NK-92 (cell line): Measurements from ENCODE around the gene IGSF3.

ENCODE experiments used
- DNase-seq: peaks from one replicate; lab custom pipeline; 2025; ENCODE audit not compliant: unreplicated experiment; lab: John Stamatoyannopoulos, UW

IGSF3 gene

DNA sequence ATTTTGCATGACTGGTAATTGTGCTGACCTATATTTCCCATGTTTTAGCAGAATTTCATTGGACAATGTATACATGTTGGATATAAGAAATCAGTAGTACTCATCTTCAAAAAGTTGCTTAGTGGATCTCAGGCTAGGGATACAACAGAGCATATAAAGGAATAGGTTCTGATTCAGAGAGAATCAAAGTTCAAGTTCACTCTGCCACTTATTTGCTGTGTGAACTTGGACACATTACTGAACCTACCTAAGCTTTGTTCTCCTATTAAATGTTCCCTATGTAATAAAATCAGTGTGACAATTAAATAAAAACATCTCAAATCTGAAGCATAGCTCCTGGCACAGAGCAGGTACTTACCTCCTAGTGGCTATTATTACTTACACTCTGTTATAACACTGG is 106.0 kb downstream of the IGSF3 start:
- no peak for DNase-seq

- DNase-seq = no peak
Measured at GRCh38 chr1:116560704-116561490, 106.6 kb downstream of the IGSF3 start.

- DNase-seq = no peak
Measured at GRCh38 chr1:116559304-116559761, 108.2 kb downstream of the IGSF3 start.

GRCh38 chr1:116558571-116558970 is 109.0 kb downstream of the IGSF3 start:
- no peak for DNase-seq

DNA sequence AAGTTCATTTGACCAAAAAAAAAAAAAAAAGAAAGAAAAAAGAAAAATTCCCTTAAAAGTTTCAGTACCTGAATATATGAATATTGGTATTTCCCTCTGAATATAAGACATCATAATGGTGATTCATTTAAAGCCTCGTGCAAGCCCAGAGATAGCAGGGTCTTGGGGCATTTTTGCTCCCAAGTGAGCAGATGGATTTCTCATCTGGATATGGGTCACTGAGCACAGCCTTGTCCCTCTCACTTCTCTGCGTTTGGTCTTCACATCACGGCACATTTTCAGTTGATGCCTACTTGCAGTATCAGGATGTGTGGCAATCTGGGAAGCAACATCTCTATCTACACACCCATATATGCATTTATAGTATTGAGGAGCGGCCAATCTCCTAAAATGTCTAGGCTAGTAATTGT is 109.4 kb downstream of the IGSF3 start:
- DNase-seq = no peak

- DNase-seq = no peak
Measured at GRCh38 chr1:116557323-116557878, 110.1 kb downstream of the IGSF3 start.

GRCh38 chr1:116556289-116557006 is 111.1 kb downstream of the IGSF3 start:
- DNase-seq = no peak

GRCh38 chr1:116554924-116555323 is 112.6 kb downstream of the IGSF3 start:
- no peak for DNase-seq

GRCh38 chr1:116553386-116554115 is 114.0 kb downstream of the IGSF3 start:
- no peak for DNase-seq

GRCh38 chr1:116546354-116546977 is 121.1 kb downstream of the IGSF3 start:
- DNase-seq = no peak

DNA sequence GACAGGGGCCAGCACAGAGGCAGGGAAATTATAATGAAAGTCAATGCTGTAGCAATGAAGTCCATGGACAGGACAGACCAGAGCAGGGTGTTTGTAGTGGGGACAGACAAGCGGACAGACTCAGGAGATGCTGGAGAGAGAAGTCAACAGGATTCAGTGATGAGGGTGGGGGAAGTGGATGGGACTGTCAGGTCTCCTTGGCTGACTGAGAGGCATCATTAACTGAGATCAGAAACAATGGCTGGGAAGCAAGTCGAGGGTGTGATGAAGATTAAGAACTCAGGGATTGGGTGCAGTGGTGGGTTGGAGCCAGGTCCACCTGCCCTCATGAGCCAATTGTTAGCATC is 122.2 kb downstream of the IGSF3 start:
- DNase-seq = no peak

GRCh38 chr1:116544588-116545358 is 122.8 kb downstream of the IGSF3 start:
- no peak for DNase-seq

- DNase-seq = no peak
Measured at GRCh38 chr1:116540088-116540487, 127.4 kb downstream of the IGSF3 start.

DNA sequence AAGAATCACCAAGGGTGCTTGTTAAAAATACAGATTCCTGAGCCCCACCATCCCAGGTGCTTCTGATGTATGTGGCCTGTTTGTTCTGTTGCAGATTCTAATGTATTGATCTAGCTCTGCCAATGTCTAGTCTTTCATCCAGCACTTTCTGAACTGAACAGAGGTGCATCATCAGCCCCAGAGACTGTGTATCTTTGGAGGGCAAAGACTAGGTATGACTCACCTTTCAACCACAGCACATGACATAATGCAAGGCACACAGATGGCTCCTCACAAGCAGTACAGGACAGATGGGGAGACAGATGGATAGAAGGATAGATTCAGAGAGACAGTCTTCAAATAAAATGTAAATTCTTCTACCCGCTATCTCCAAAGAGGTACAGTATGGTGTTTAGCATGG is 129.0 kb downstream of the IGSF3 start:
- DNase-seq = no peak

DNA sequence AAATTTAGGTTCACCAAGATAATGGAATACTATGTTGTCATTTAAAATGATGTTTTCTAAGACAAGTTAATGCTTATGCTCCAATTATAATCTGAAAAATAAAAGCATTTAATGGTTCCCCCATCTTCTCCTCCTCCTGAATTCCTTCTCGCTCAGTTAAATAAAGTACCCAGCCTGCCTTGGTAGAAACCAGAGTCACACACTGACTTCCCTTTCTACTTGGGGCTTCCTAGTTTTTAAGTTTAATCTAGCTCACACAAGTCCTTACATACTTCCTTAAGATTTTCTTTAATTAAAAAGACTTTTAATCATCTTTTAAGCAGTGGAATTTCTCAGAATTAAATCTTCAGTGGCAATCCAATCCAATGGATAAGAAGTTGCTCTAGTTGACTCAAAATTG is 129.6 kb downstream of the IGSF3 start:
- no peak for DNase-seq

DNA sequence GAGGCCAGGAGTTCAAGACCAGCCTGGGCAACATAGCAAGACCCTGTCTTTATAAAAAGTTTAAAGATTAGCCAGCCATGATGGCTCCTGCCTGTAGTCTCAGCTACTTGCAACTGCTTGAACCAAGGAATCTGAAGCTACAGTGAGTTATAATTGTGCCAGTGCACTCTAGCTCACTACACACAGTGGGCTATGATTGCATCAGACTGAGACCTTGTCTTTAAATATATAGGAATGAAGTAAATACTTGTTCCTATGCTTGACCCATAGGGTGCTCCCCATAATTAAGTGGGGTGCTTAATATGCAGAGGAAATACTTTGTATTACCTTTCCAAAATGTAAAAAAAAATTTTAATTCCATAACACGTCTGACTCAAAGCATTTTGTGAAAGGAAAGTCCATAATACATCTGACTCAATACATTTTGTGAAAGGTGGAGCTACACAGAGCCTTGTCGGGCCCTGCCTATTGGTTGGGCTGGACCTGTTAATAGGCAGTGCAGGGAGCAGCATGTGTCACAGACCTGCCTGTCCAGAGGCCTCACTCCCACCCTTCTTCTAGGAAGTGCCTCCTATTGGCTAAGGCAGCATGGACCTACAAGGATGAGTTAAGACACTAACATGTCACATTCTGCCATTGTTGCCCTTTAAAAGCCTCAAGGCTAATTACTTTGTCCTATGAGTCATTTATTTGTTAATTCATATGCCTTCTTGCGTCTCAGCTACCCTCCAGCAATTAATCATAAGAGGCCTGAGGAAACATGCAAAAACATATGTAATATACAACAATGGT is 130.3 kb downstream of the IGSF3 start:
- no peak for DNase-seq

GRCh38 chr1:116534014-116534739 is 133.4 kb downstream of the IGSF3 start:
- no peak for DNase-seq

GRCh38 chr1:116533429-116533820 is 134.1 kb downstream of the IGSF3 start:
- no peak for DNase-seq
